ENCODE results near the gene MESP1. TPM values are rescaled to one million over a fixed set of nuclear protein-coding genes. Genes with fewer than 3 reads are reported as not detected.

Gene MESP1
- polyA plus RNA-seq, 1 experiment: 0.49 TPM

DNA sequence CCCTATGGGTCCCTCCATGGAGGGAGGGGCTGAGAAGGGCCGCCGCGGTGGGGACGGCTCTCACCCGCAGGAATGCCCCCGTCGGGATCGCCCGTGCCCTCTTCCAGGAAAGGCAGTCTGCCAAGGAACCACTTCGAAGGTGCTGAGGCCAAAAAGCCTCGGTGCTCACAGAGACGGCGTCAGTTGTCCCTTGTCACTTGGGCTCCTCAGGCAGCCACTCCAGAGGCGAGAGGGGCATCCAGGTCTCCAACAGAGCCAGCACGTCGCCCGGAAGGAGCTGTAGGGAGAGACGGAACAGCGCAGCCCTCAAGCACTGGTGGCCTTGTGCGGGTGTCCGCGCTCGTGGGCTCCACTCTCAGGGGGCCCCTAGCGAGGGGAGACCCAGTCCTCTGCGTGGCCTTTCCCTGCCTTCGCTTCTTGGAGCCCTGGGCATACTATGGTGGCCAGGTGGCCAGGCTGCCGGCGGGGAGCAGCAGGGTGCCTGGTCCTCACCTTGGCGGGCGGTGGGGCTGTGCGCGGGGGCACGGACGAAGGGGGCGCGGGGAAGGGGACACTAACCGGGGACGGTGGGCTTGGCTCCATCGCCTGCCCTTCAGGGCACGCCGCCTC, 994 bp downstream of the MESP1 start:
- H3K27me3 ChIP-seq (ENCODE audit: control insufficient read depth, insufficient read depth, low read length): peaks cover 2% of the 10 kb centered on the region
- ChIA-PET CTCF (interaction anchor here (0.7 to 7.2 kb wide), 12 partner anchors 10 to 142 kb away, joined by 3 to 47 read pairs (median 5); no protein-coding TSS in a partner anchor), POLR2A (no interaction called here)
- no peak for TF ChIP-seq CTCF (IDR thresholded peaks at IDR 0.05; ENCODE audit: insufficient read depth, low read depth, low read length)
- peak overlapping the region; percentile 54 for H3K4me3 ChIP-seq (ENCODE audit: low read depth, low read length)
- DNase-seq (ENCODE audit: low read depth): no peak
- no peaks in the 10 kb centered on the region for H3K36me3 ChIP-seq (ENCODE audit: control insufficient read depth, insufficient read depth, low read length)

GRCh38 chr15:89749526-89749925, 1.5 kb downstream of the MESP1 start:
- H3K4me3 ChIP-seq (ENCODE audit: low read depth, low read length): no peak overlapping the region
- DNase-seq (ENCODE audit: low read depth): no peak
- ChIA-PET POLR2A (no interaction called here), CTCF (interaction anchor here (1.5 to 7.2 kb wide), 9 partner anchors 9 to 143 kb away, joined by 3 to 47 read pairs (median 5); no protein-coding TSS in a partner anchor)
- H3K36me3 ChIP-seq (ENCODE audit: control insufficient read depth, insufficient read depth, low read length): no peaks in the 10 kb centered on the region
- H3K27me3 ChIP-seq (ENCODE audit: control insufficient read depth, insufficient read depth, low read length): peaks cover 2% of the 10 kb centered on the region
- no peak for TF ChIP-seq CTCF (IDR thresholded peaks at IDR 0.05; ENCODE audit: insufficient read depth, low read depth, low read length)

DNA sequence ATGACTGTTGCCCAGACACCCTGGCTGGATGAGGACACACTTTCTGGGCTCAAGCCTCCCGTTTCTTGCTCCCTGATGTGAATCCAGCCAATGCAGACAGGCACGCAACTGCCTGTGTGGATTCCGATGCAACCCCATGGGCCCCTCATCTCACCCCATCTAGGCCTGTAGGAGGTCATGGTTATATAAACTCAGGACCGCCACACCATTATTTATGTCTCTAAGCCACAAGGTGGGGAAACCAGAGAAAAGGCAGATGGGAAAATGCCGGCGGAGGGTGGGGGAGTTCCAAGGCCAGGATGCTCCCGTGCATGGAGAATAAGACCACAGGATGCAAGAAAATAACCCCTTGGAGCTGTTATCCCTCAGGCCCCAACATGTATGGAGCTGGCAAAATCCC, 2.0 kb downstream of the MESP1 start:
- CTCF ChIA-PET: interaction anchor here (0.7 to 7.2 kb wide), 7 partner anchors 9 to 143 kb away, joined by 3 to 47 read pairs (median 6); no protein-coding TSS in a partner anchor
- TF ChIP-seq CTCF (IDR thresholded peaks at IDR 0.05; ENCODE audit: insufficient read depth, low read depth, low read length): no peak
- POLR2A ChIA-PET: no interaction called here
- Histone ChIP-seq H3K4me3 (ENCODE audit: low read depth, low read length) (no peak overlapping the region), H3K36me3 (ENCODE audit: control insufficient read depth, insufficient read depth, low read length) (no peaks in the 10 kb centered on the region), H3K27me3 (ENCODE audit: control insufficient read depth, insufficient read depth, low read length) (peaks cover 2% of the 10 kb centered on the region)
- no peak for DNase-seq (ENCODE audit: low read depth)

DNA sequence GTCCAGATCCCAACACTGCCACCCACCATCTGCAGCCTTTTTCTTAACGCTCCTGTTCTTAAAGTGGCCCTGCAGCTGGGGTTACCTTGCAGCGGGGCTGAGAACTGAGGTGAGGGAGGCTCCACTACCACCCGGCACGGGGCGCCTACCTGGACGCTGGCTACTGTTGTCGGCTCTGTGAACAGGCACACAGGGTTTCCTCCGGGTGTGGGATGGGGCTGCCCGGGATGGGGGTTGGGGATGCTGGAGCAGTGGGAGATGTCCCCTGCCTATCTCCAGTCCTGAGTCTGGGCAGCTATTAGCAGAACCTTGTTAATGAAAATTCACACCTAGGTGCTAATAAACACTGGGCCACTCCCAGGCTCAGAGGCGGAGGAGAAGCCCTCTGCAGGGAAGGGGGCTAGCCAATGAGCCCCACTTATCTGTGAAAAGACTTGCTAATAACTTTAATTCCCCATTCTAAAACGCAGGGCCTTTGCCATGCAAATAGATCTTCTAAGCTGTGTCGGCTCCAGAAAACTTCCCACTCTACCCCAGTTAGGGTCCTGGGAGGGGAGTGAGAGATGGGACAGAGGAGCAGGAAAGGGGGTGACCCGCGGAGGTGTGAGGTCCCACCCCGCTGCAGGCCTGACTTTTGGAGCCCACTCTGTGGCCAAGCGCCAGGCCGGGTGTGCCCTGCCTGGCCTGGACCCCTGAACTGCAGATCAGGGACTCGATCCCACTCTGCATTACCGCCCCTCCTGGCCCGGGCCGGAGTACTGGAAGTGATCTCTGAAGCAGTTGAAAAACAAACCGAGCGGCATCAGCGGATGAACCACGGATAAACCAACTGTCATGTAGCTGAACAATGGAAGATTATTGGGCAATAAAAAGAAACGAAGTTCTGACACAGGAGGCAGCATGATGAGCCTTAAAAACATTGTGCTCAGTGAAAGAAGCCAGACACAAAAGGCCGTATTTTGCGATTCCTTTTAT, 3.1 kb downstream of the MESP1 start:
- DNase-seq (ENCODE audit: low read depth): no peak
- TF ChIP-seq CTCF (IDR thresholded peaks at IDR 0.05; ENCODE audit: insufficient read depth, low read depth, low read length): no peak
- POLR2A ChIA-PET: no interaction called here
- CTCF ChIA-PET: interaction anchor here (0.6 to 7.2 kb wide), 5 partner anchors 8 to 140 kb away, joined by 3 to 47 read pairs (median 3); no protein-coding TSS in a partner anchor
- Histone ChIP-seq H3K36me3 (ENCODE audit: control insufficient read depth, insufficient read depth, low read length) (no peaks in the 10 kb centered on the region), H3K4me3 (ENCODE audit: low read depth, low read length) (no peak overlapping the region), H3K27me3 (ENCODE audit: control insufficient read depth, insufficient read depth, low read length) (peaks cover 2% of the 10 kb centered on the region)

- no peak for DNase-seq (ENCODE audit: low read depth)
- Histone ChIP-seq H3K36me3 (ENCODE audit: control insufficient read depth, insufficient read depth, low read length) (no peaks in the 10 kb centered on the region), H3K4me3 (ENCODE audit: low read depth, low read length) (no peak overlapping the region), H3K27me3 (ENCODE audit: control insufficient read depth, insufficient read depth, low read length) (peaks cover 2% of the 10 kb centered on the region)
- POLR2A ChIA-PET: no interaction called here
- CTCF ChIA-PET: interaction anchor here (7.2 kb wide), 1 partner anchor 142 kb away, joined by 47 read pairs; no protein-coding TSS in a partner anchor
- no peak for TF ChIP-seq CTCF (IDR thresholded peaks at IDR 0.05; ENCODE audit: insufficient read depth, low read depth, low read length)
Observed at GRCh38 chr15:89746386-89746780, 4.7 kb downstream of the MESP1 start.

Data from BJ (cell line).